ENCODE data around the gene COPS7A.

GRCh38 chr12:6765048-6765633 is 41.3 kb downstream of the COPS7A start:
- no peak for TF ChIP-seq CTCF (conservative IDR thresholded peaks at IDR 0.05)
- TF ChIP-seq ZFX (IDR thresholded peaks at IDR 0.05), result no peak

All from C4-2B (cell line).